Keratinocyte (primary cell): ENCODE data around the gene ZFX. TPM values are rescaled to one million over a fixed set of nuclear protein-coding genes. Genes with fewer than 3 reads are reported as not detected.
A peak's percentile ranks its signal among the peaks of the same experiment; 100 is the strongest.

ENCODE experiments used
- DNase-seq: peaks from one replicate; pipeline ENCODE4 v3.0.0-alpha.2; 2011; ENCODE audit warnings: low read depth, missing footprints, low spot score
- FAIRE-seq: peaks from 2 replicates; lab custom pipeline; 2011; peaks lifted over from hg19 to GRCh38; lab: Jason Lieb, UNC
- H2AFZ ChIP-seq: 2 replicates; pipeline ENCODE4 v1.6.0; 2012; ENCODE audit warnings: low read length, control low read depth, inconsistent platforms; ENCODE audit not compliant: control insufficient read depth
- H3K27ac ChIP-seq: 2 replicates; pipeline ENCODE4 v1.5.1; 2011; ENCODE audit warnings: low read length; ENCODE audit not compliant: control insufficient read depth, insufficient read depth
- H3K27me3 ChIP-seq: 3 replicates; pipeline ENCODE4 v1.6.0; 2011; ENCODE audit warnings: low read length; ENCODE audit not compliant: control insufficient read depth, insufficient read depth; ENCODE audit errors: extremely low read depth
- H3K36me3 ChIP-seq, 2 experiments: 2 replicates in 1 of 2; 3 replicates in 1 of 2; pipeline ENCODE4 v1.5.1; 2011; ENCODE audit warnings: low read length in 2 of 2, mild to moderate bottlenecking in 1 of 2; ENCODE audit not compliant: control insufficient read depth in 2 of 2, insufficient read depth in 2 of 2; ENCODE audit errors: extremely low read depth in 1 of 2
- H3K4me1 ChIP-seq: 3 replicates; pipeline ENCODE4 v1.5.1; 2011; ENCODE audit warnings: low read length; ENCODE audit not compliant: control insufficient read depth, insufficient read depth; ENCODE audit errors: extremely low read depth
- H3K4me2 ChIP-seq: 3 replicates; pipeline ENCODE4 v1.6.0; 2011; ENCODE audit warnings: low read depth, low read length; ENCODE audit not compliant: control insufficient read depth, insufficient read depth; ENCODE audit errors: extremely low read depth
- H3K4me3 ChIP-seq, 3 experiments: fragments of 200-600 bp in 1 of 3; sonication (generic) in 1 of 3; 2 replicates in 2 of 3; 3 replicates in 1 of 3; pipeline ENCODE4 v1.5.1; 2011 to 2016; ENCODE audit warnings: low read length in 3 of 3, mild to moderate bottlenecking in 3 of 3, control low read depth in 2 of 3, inconsistent platforms in 1 of 3, low read depth in 1 of 3, mixed read lengths in 1 of 3, mixed run types in 1 of 3, moderate library complexity in 1 of 3; ENCODE audit not compliant: control insufficient read depth in 2 of 3, insufficient read depth in 2 of 3; ENCODE audit errors: extremely low read depth in 1 of 3
- H3K79me2 ChIP-seq: 2 replicates; pipeline ENCODE4 v1.6.0; 2012; ENCODE audit warnings: low read length; ENCODE audit not compliant: control insufficient read depth, insufficient read depth
- H3K9ac ChIP-seq: 3 replicates; pipeline ENCODE4 v1.6.0; 2011; ENCODE audit warnings: low read length; ENCODE audit not compliant: control insufficient read depth, insufficient read depth; ENCODE audit errors: extremely low read depth
- H3K9me1 ChIP-seq: 3 replicates; pipeline ENCODE4 v1.6.0; 2011; ENCODE audit warnings: low read length; ENCODE audit not compliant: control insufficient read depth, insufficient read depth; ENCODE audit errors: extremely low read depth
- H3K9me3 ChIP-seq: 2 replicates; pipeline ENCODE4 v1.5.1; 2012; ENCODE audit warnings: low read depth, low read length; ENCODE audit not compliant: control insufficient read depth
- H4K20me1 ChIP-seq: 3 replicates; pipeline ENCODE4 v1.6.0; 2011; ENCODE audit warnings: low read length; ENCODE audit not compliant: control insufficient read depth, insufficient read depth; ENCODE audit errors: extremely low read depth
- CTCF ChIP-seq, 3 experiments: IDR thresholded peaks in 1 of 3; conservative IDR thresholded peaks in 1 of 3; optimal IDR thresholded peaks in 1 of 3; 2 replicates in 2 of 3; 3 replicates in 1 of 3; pipeline versions ENCODE3 to v1.5.1; 2011; ENCODE audit warnings: low read length in 3 of 3, mild to moderate bottlenecking in 3 of 3, moderate library complexity in 2 of 3, control low read depth in 1 of 3, inconsistent platforms in 1 of 3; ENCODE audit not compliant: insufficient read depth in 2 of 3; ENCODE audit errors: extremely low read depth in 1 of 3
- EZH2 ChIP-seq: IDR thresholded peaks from one replicate; pipeline ENCODE4 v1.6.1; 2012; ENCODE audit warnings: inconsistent platforms, mild to moderate bottlenecking, low read length, moderate library complexity
- dilution Hi-C: fragments of 300-500 bp; cut with MboI; formaldehyde crosslinking; loops from one replicate; pipeline ENCODE4 v1.7.0; 2020; ENCODE audit warnings: low sequenced_read_pairs; ENCODE audit not compliant: extremely low pct_ligation_motif_present
- polyA plus RNA-seq, 5 experiments: library from polyadenylated mRNA; depleted of rRNA in 3 of 5; stranded (reverse) in 3 of 5; stranded (forward) in 1 of 5; unstranded in 1 of 5; fragments of >200 nt; gene quantifications; 1 replicate in 1 of 5; 2 replicates in 3 of 5; 3 replicates in 1 of 5; pipeline versions ENCODE4 v1.2.1 to v1.2.3, GENCODE V29; 2011 to 2012; ENCODE audit warnings: missing spikeins in 2 of 5, low read depth in 1 of 5, low replicate concordance in 1 of 5

ZFX gene
- polyA plus RNA-seq, 1 donor (not counting 4 experiments of a cell fraction or from before 2014, with no cell fraction given) = 24.3 TPM

DNA sequence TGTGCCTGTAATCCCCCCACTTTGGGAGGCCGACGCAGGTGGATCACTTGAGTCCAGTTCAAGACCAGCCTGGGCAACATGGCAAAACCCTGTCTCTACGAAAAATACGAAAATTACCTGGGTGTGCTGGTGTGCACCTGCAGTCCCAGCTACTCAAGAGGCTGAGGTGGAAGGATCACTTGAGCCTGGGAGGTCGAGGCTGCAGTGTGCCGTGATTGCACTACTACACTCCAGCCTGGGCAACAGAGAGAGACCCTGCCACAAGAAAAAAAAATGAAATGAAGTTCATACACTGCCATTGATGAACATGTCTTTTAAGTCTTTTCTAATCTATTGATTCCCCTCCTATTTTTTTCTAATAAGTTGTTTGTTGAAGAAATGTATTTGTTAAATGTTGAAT, 5.0 kb upstream of the ZFX start:
- no peak overlapping the region for H3K9ac ChIP-seq
- FAIRE-seq = no peak
- H3K9me1 ChIP-seq = no peaks in the 10 kb centered on the region
- H3K4me1 ChIP-seq = peaks cover 27% of the 10 kb centered on the region
- H3K27me3 ChIP-seq = no peaks in the 10 kb centered on the region
- H3K9me3 ChIP-seq = no peaks in the 10 kb centered on the region
- dilution Hi-C loops = no loop called here
- TF ChIP-seq EZH2 (no peak), CTCF (optimal IDR thresholded peaks at IDR 0.05 in 1 of 3, IDR thresholded peaks at IDR 0.05 in 1 of 3, conservative IDR thresholded peaks at IDR 0.05 in 1 of 3; ENCODE audit: extremely low read depth in 1 of 3, insufficient read depth in 2 of 3, low read length in 3 of 3) (no peak)
- no peak overlapping the region for H3K4me2 ChIP-seq
- no peak for DNase-seq
- H4K20me1 ChIP-seq = no peaks in the 10 kb centered on the region
- no peaks in the 10 kb centered on the region for H3K79me2 ChIP-seq
- no peaks in the 10 kb centered on the region for H3K36me3 ChIP-seq
- no peak overlapping the region for H3K4me3 ChIP-seq
- no peak overlapping the region for H3K27ac ChIP-seq
- H2AFZ ChIP-seq = no peak overlapping the region

DNA sequence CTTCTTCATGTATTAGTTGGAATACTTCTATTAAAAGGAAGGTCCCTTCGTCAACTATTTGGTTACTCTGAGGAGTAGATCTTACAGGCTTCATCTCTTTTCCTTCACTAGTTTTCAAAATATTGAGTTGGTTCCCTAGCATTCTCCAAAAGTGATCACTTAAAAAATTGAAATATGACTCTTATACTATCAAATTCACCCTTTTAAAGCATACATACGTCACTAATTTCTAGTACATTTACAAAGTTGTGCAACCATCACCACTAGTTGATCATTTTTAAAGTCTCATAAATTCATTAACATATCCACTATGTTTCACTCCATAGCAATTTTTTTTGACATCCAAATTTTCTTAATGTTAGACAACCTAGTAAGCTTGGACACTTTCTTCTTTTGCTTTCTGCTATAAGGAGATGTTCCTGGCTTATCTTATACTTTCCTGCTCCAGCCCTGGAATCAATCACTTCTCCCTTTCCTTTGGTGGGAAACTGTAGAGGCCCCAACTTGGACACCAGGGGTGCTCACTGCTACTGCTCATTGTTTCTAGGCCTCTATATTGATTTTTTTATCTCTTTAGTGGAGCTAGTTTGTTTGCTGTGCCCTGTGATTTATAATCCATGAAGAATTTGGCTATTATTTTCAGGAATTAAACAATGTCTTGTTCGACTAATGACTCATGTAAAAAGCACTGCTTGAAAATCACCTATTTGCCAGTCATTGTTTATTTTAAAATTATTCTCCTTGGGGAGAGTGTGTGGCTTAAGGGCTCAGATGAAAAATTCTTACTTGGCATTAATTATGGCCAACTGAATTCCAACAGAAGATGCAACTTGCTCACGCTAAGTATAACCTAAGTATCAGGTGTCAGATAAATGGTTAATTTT, 4.0 kb upstream of the ZFX start:
- H3K9ac ChIP-seq = no peak overlapping the region
- peak overlapping the region; percentile 66 for H3K27ac ChIP-seq
- no peak for TF ChIP-seq EZH2
- no peak for TF ChIP-seq CTCF (optimal IDR thresholded peaks at IDR 0.05 in 1 of 3, IDR thresholded peaks at IDR 0.05 in 1 of 3, conservative IDR thresholded peaks at IDR 0.05 in 1 of 3; ENCODE audit: extremely low read depth in 1 of 3, insufficient read depth in 2 of 3, low read length in 3 of 3)
- DNase-seq (no peak), FAIRE-seq (peak; percentile 65)
- peak overlapping the region in 1 of 3 experiments; percentile 36 for H3K4me3 ChIP-seq
- H3K27me3 ChIP-seq = no peaks in the 10 kb centered on the region
- no peaks in the 10 kb centered on the region for H4K20me1 ChIP-seq
- peak overlapping the region; percentile 58 for H3K4me2 ChIP-seq
- no peaks in the 10 kb centered on the region for H3K9me1 ChIP-seq
- dilution Hi-C loops = no loop called here
- H3K9me3 ChIP-seq = no peaks in the 10 kb centered on the region
- no peaks in the 10 kb centered on the region for H3K36me3 ChIP-seq
- peaks cover 3% of the 10 kb centered on the region for H3K79me2 ChIP-seq
- no peak overlapping the region for H2AFZ ChIP-seq
- peaks cover 27% of the 10 kb centered on the region for H3K4me1 ChIP-seq
